ENCODE data around the gene NDUFB7.
"Not testable (repeated sequence)": the region's sequence is repeated elsewhere in the genome, so short reads cannot be mapped to it uniquely, and the experiment has no call there.

The NDUFB7 gene

DNA sequence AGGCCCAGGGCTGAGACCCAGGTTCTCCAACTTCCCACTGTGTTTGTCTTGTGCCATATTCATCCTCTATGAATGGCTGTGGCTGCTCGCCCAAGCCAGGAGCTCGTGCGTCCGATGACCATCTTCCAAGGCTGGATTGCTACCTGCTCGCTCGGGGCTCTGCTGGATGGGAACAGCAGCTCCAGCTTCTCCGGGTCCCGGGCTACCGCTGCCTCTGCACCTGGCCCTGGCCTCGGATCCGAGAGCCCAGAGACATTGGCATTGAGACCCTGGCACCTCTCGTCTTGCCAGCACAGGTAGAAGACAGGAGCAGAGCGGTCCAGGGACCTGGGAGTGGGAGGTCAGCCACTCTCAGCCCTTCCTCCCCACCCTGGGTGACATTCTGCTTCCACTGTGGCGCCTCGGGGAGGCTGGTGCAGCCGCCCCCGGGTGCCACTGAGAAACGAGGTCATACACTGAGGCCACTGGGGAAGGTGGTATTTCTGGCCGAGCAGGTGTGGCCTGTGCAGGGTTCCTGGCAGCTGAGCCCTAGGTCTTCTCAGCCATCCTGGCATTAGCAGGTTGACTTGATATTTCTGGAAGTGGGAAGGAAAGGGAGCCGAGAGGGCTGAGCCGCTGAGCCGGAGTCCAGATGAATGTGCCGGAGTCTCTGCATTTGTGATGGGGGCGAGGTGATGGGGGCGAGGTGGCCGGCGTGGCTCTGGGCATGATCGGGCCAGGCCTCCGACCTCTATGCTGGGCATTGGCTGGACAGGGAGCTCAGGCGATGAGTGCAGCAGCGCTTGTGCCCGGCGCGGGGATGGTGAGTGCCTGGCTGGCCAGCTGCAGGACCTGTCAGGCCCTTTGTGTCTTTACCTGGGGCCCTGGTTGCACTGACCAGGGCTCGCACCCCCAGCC lies 18.6 kb downstream of the NDUFB7 start:
- Histone ChIP-seq H2BK12ac (ENCODE audit: low read length) (no peak overlapping the region), H2BK120ac (ENCODE audit: insufficient read depth, low read length, poor library complexity) (no peak overlapping the region), H3K79me2 (ENCODE audit: control insufficient read depth, insufficient read depth, low read length, poor library complexity) (peaks cover 4% of the 10 kb centered on the region), H3K4me2 (ENCODE audit: low read length) (no peak overlapping the region), H3K9ac (ENCODE audit: low read length) (no peak overlapping the region), H4K91ac (ENCODE audit: low read depth, low read length) (no peak overlapping the region), H3K23ac (ENCODE audit: low read length) (no peak overlapping the region), H2AFZ (ENCODE audit: insufficient read depth, low read length, poor library complexity) (no peak overlapping the region), H3K18ac (ENCODE audit: low read length) (peak overlapping the region; percentile 19), H3K9me3 (ENCODE audit: insufficient read depth, low read depth, low read length) (peaks cover 3% of the 10 kb centered on the region), H3K14ac (ENCODE audit: low read length) (no peak overlapping the region), H4K8ac (ENCODE audit: low read depth, low read length) (no peak overlapping the region), H3K4me3 (ENCODE audit: low read depth, low read length) (no peak overlapping the region), H2BK5ac (ENCODE audit: low read depth, low read length, poor library complexity) (no peak overlapping the region), H3K79me1 (ENCODE audit: low read length) (no peaks in the 10 kb centered on the region), H3K4ac (ENCODE audit: low read depth, low read length) (no peak overlapping the region), H3K36me3 (ENCODE audit: control insufficient read depth in 1 of 2, insufficient read depth in 2 of 2, low read length in 2 of 2) (peaks cover 2 to 4% of the 10 kb centered on the region in 2 experiments), H3K4me1 (ENCODE audit: control insufficient read depth in 1 of 2, insufficient read depth in 2 of 2, low read length in 2 of 2) (peaks cover 16 to 21% of the 10 kb centered on the region in 2 experiments), H3K27me3 (ENCODE audit: insufficient read depth, low read length) (no peaks in the 10 kb centered on the region), H4K12ac (ENCODE audit: low read depth, low read length) (no peak overlapping the region), H3K27ac (ENCODE audit: low read depth, low read length) (no peak overlapping the region), H2AK5ac (ENCODE audit: low read length) (no peak overlapping the region)
- DNase-seq: no peak
- no CpG with 5 or more reads among the region's 35 CpGs for WGBS (ENCODE audit: extremely low coverage, insufficient coverage, insufficient read length)

DNA sequence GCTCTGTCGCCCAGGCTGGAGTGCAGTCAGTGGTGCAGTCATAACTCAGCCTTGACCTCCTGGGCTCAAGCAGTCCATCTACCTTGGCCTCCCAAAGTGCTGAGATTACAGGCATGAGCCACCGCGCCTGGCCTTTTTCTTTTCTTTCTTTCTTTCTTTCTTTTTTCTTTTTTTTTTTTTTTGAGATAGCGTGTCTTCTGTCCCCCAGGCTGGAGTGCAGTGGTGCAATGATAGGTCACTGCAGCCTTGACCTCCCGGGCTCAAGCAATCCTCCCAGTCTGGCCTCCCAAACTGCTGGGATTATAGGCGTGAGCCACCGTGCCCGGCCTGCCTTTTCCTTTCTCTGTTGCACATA lies 19.9 kb downstream of the NDUFB7 start:
- not testable (repeated sequence) for DNase-seq; H3K4me3 ChIP-seq (ENCODE audit: low read depth, low read length); H3K14ac ChIP-seq (ENCODE audit: low read length); H4K12ac ChIP-seq (ENCODE audit: low read depth, low read length); H2BK12ac ChIP-seq (ENCODE audit: low read length); H3K18ac ChIP-seq (ENCODE audit: low read length); H3K27ac ChIP-seq (ENCODE audit: low read depth, low read length); H3K4ac ChIP-seq (ENCODE audit: low read depth, low read length); H2AK5ac ChIP-seq (ENCODE audit: low read length); H2BK120ac ChIP-seq (ENCODE audit: insufficient read depth, low read length, poor library complexity); H3K27me3 ChIP-seq (ENCODE audit: insufficient read depth, low read length); H4K91ac ChIP-seq (ENCODE audit: low read depth, low read length); H2AFZ ChIP-seq (ENCODE audit: insufficient read depth, low read length, poor library complexity); H3K9ac ChIP-seq (ENCODE audit: low read length); H3K23ac ChIP-seq (ENCODE audit: low read length); H4K8ac ChIP-seq (ENCODE audit: low read depth, low read length); H3K9me3 ChIP-seq (ENCODE audit: insufficient read depth, low read depth, low read length); H3K36me3 ChIP-seq (ENCODE audit: control insufficient read depth in 1 of 2, insufficient read depth in 2 of 2, low read length in 2 of 2); H3K79me1 ChIP-seq (ENCODE audit: low read length); H3K4me2 ChIP-seq (ENCODE audit: low read length); H2BK5ac ChIP-seq (ENCODE audit: low read depth, low read length, poor library complexity); H3K79me2 ChIP-seq (ENCODE audit: control insufficient read depth, insufficient read depth, low read length, poor library complexity)
- WGBS (ENCODE audit: extremely low coverage, insufficient coverage, insufficient read length): no CpG with 5 or more reads among the region's 8 CpGs
- H3K4me1 ChIP-seq (ENCODE audit: control insufficient read depth in 1 of 2, insufficient read depth in 2 of 2, low read length in 2 of 2): peaks cover 16 to 21% of the 10 kb centered on the region in 2 experiments

DNA sequence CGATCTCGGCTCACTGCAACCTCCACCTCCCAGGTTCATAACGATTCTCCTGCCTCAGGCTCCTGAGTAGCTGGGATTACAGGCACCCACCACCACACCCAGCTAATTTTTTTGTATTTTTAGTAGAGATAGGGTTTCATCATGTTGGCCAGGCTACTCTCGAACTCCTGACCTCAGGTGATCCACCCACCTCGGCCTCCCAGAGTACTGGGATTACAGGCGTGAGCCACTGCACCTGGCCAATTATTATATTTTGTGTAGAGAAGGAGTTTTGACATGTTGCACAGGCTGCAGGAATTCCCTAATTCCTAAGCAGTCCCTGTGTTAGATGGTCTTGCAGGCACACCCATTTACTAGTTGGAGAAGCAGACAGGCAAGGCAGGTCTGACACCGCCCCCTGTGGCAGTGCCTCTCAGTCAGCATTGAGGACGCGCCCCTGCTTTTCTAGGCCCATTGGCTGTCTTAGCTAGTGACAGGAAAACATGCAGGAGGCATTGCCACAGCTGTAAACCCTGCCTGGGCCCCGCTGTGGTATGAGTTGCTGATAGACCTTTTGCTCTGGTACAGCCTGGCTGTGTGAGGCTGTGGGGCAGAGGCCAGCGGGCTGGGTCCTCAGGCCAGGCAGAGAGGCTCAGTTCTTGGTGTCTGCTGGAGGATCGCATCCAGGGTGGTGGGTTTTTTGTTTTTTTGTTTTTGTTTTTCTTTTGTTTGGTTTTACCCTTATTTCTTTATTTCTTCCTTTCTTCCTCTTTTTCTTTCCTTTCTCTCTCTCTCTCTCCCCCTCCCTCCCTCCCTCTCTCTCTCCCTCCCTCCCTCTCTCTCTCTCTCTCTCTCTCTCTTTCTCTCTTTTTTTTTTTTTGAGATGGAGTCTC lies 20.5 kb downstream of the NDUFB7 start:
- H2AK5ac ChIP-seq (ENCODE audit: low read length); H3K4me2 ChIP-seq (ENCODE audit: low read length); H3K79me1 ChIP-seq (ENCODE audit: low read length); H3K9ac ChIP-seq (ENCODE audit: low read length); H2BK12ac ChIP-seq (ENCODE audit: low read length); H3K27me3 ChIP-seq (ENCODE audit: insufficient read depth, low read length); H2AFZ ChIP-seq (ENCODE audit: insufficient read depth, low read length, poor library complexity); H3K23ac ChIP-seq (ENCODE audit: low read length); H3K14ac ChIP-seq (ENCODE audit: low read length); H4K91ac ChIP-seq (ENCODE audit: low read depth, low read length); H3K79me2 ChIP-seq (ENCODE audit: control insufficient read depth, insufficient read depth, low read length, poor library complexity); H4K8ac ChIP-seq (ENCODE audit: low read depth, low read length); H3K36me3 ChIP-seq (ENCODE audit: control insufficient read depth in 1 of 2, insufficient read depth in 2 of 2, low read length in 2 of 2); H3K4ac ChIP-seq (ENCODE audit: low read depth, low read length); H3K9me3 ChIP-seq (ENCODE audit: insufficient read depth, low read depth, low read length); H3K4me3 ChIP-seq (ENCODE audit: low read depth, low read length); H3K18ac ChIP-seq (ENCODE audit: low read length); H4K12ac ChIP-seq (ENCODE audit: low read depth, low read length); H3K27ac ChIP-seq (ENCODE audit: low read depth, low read length); H2BK5ac ChIP-seq (ENCODE audit: low read depth, low read length, poor library complexity); H2BK120ac ChIP-seq (ENCODE audit: insufficient read depth, low read length, poor library complexity): not testable (repeated sequence)
- DNase-seq: peak; percentile 93 to 98
- WGBS (ENCODE audit: extremely low coverage, insufficient coverage, insufficient read length): no CpG with 5 or more reads among the region's 12 CpGs
- peaks cover 12 to 21% of the 10 kb centered on the region in 2 experiments for H3K4me1 ChIP-seq (ENCODE audit: control insufficient read depth in 1 of 2, insufficient read depth in 2 of 2, low read length in 2 of 2)

DNA sequence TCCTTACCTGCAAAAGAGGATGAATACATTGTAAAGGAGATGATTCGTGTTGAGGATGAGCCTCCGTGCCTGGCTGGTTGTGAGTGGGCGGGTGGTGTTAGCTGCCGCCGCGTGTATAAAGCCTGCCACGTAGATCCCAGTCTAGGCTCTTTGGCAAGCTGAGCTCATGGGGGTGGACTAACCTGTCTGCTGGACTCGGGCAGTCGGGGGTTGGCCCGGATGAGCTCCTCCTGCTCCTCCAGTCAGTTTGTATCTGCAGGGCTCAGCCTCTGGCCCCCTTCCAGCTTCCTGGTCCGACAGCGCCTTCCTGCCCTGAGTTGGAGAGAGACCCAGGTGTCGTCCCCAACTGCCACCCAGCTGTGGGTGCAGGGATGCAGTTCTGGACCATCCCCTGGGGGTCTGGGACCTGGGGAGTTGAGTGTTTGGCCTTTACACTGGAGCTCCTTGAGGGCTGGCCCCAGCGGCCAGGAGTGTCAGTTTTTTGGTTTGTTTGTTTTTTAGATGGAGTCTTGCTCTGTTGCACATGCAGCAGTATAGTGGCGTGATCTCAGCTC lies 21.6 kb downstream of the NDUFB7 start:
- H3K4me2 ChIP-seq (ENCODE audit: low read length): no peak overlapping the region
- no peak overlapping the region for H2BK5ac ChIP-seq (ENCODE audit: low read depth, low read length, poor library complexity)
- no peak overlapping the region for H3K9ac ChIP-seq (ENCODE audit: low read length)
- peak; percentile 73 for DNase-seq
- H4K91ac ChIP-seq (ENCODE audit: low read depth, low read length): no peak overlapping the region
- WGBS (ENCODE audit: extremely low coverage, insufficient coverage, insufficient read length): no CpG with 5 or more reads among the region's 15 CpGs
- H3K27ac ChIP-seq (ENCODE audit: low read depth, low read length): no peak overlapping the region
- H3K18ac ChIP-seq (ENCODE audit: low read length): no peak overlapping the region
- H3K79me2 ChIP-seq (ENCODE audit: control insufficient read depth, insufficient read depth, low read length, poor library complexity): peaks cover 3% of the 10 kb centered on the region
- no peak overlapping the region for H3K4me3 ChIP-seq (ENCODE audit: low read depth, low read length)
- no peak overlapping the region for H3K14ac ChIP-seq (ENCODE audit: low read length)
- peaks cover 5 to 6% of the 10 kb centered on the region in 2 experiments for H3K36me3 ChIP-seq (ENCODE audit: control insufficient read depth in 1 of 2, insufficient read depth in 2 of 2, low read length in 2 of 2)
- H3K27me3 ChIP-seq (ENCODE audit: insufficient read depth, low read length): no peaks in the 10 kb centered on the region
- H2BK120ac ChIP-seq (ENCODE audit: insufficient read depth, low read length, poor library complexity): no peak overlapping the region
- no peak overlapping the region for H2BK12ac ChIP-seq (ENCODE audit: low read length)
- H3K23ac ChIP-seq (ENCODE audit: low read length): no peak overlapping the region
- H2AK5ac ChIP-seq (ENCODE audit: low read length): no peak overlapping the region
- no peaks in the 10 kb centered on the region for H3K79me1 ChIP-seq (ENCODE audit: low read length)
- H4K8ac ChIP-seq (ENCODE audit: low read depth, low read length): peak overlapping the region; percentile 22
- peak overlapping the region; percentile 6 for H3K4ac ChIP-seq (ENCODE audit: low read depth, low read length)
- peaks cover 3% of the 10 kb centered on the region for H3K9me3 ChIP-seq (ENCODE audit: insufficient read depth, low read depth, low read length)
- H4K12ac ChIP-seq (ENCODE audit: low read depth, low read length): no peak overlapping the region
- peak overlapping the region; percentile 3 for H2AFZ ChIP-seq (ENCODE audit: insufficient read depth, low read length, poor library complexity)
- H3K4me1 ChIP-seq (ENCODE audit: control insufficient read depth in 1 of 2, insufficient read depth in 2 of 2, low read length in 2 of 2): peaks cover 11 to 16% of the 10 kb centered on the region in 2 experiments
